IMR-90 (cell line): ENCODE results near the gene MRS2. TPM values are rescaled to one million over a fixed set of nuclear protein-coding genes. Genes with fewer than 3 reads are reported as not detected.

Source experiments
- ATAC-seq: fragments of 200-7000 bp; cut with Tn5 transposase; 2 replicates; pipeline ENCODE4 v1.9.1; 2020; ENCODE audit warnings: low read depth, mild to moderate bottlenecking, moderate library complexity
- BruUV-seq: library from RNA; stranded (reverse); fragments of 400-500 nt; replicated peaks from 2 replicates; lab custom pipeline; 2021; lab: Mats Ljungman, UMichigan
- CTCF ChIA-PET: fragments of 300-600 bp; formaldehyde crosslinking; extraction: SDS; loops from one replicate; lab custom pipeline; 2021; ENCODE audit warnings: antibody characterized with exemption; lab: Yijun Ruan, JAX
- POLR2A ChIA-PET: fragments of 300-600 bp; sonication (Branson Sonifier 250); formaldehyde crosslinking; loops from one replicate; lab custom pipeline; 2022; ENCODE audit warnings: antibody characterized with exemption; ENCODE audit not compliant: unreplicated experiment; lab: Charles Lee
- DNase-seq: peaks from one replicate; pipeline ENCODE4 v3.0.0; 2013
- H2AFZ ChIP-seq: replicated peaks from 2 replicates; pipeline ENCODE3; 2013; ENCODE audit warnings: low read length, mild to moderate bottlenecking; ENCODE audit not compliant: poor library complexity
- H2AK5ac ChIP-seq: 2 replicates; pipeline ENCODE4 v1.6.1; 2013; ENCODE audit warnings: low read depth, low read length, inconsistent platforms
- H2AK9ac ChIP-seq: replicated peaks from 2 replicates; pipeline ENCODE3; 2013; ENCODE audit warnings: mild to moderate bottlenecking, low read depth, low read length, moderate library complexity; ENCODE audit not compliant: poor library complexity
- H2BK120ac ChIP-seq: 2 replicates; pipeline ENCODE4 v1.6.1; 2013; ENCODE audit warnings: low read depth, low read length, inconsistent platforms
- H2BK15ac ChIP-seq: 3 replicates; pipeline ENCODE4 v1.6.1; 2013; ENCODE audit warnings: low read depth, low read length, inconsistent platforms
- H2BK20ac ChIP-seq: 2 replicates; pipeline ENCODE4 v1.6.1; 2013; ENCODE audit warnings: low read depth, mild to moderate bottlenecking, inconsistent platforms, low read length, moderate library complexity
- H2BK5ac ChIP-seq: 2 replicates; pipeline ENCODE4 v1.6.1; 2013; ENCODE audit warnings: mild to moderate bottlenecking, low read depth, low read length, inconsistent platforms; ENCODE audit not compliant: poor library complexity, severe bottlenecking
- H3K14ac ChIP-seq: replicated peaks from 2 replicates; pipeline ENCODE4 v1.6.1; 2013; ENCODE audit warnings: low read depth, low read length, inconsistent platforms
- H3K18ac ChIP-seq: 2 replicates; pipeline ENCODE4 v1.6.1; 2013; ENCODE audit warnings: low read depth, low read length, control low read depth
- H3K23ac ChIP-seq: 2 replicates; pipeline ENCODE4 v1.6.1; 2013; ENCODE audit warnings: low read depth, low read length, inconsistent platforms
- H3K27ac ChIP-seq: 2 replicates; pipeline ENCODE4 v1.5.1; 2013; ENCODE audit warnings: mild to moderate bottlenecking, control low read depth, low read length; ENCODE audit not compliant: insufficient read depth
- H3K27me3 ChIP-seq: 2 replicates; pipeline ENCODE4 v1.6.1; 2013; ENCODE audit warnings: low read length; ENCODE audit not compliant: control insufficient read depth, insufficient read depth
- H3K36me3 ChIP-seq: 2 replicates; pipeline ENCODE4 v1.6.1; 2013; ENCODE audit warnings: low read length, mixed read lengths; ENCODE audit not compliant: control insufficient read depth, insufficient read depth
- H3K4ac ChIP-seq: 2 replicates; pipeline ENCODE4 v1.6.1; 2013; ENCODE audit warnings: low read depth, low read length, inconsistent platforms
- H3K4me1 ChIP-seq: 2 replicates; pipeline ENCODE4 v1.6.1; 2013; ENCODE audit warnings: low read length, mixed read lengths; ENCODE audit not compliant: control insufficient read depth, insufficient read depth
- H3K4me2 ChIP-seq: 2 replicates; pipeline ENCODE4 v1.6.1; 2013; ENCODE audit warnings: low read depth, mild to moderate bottlenecking, control low read depth, low read length, moderate library complexity
- H3K4me3 ChIP-seq: 2 replicates; pipeline ENCODE4 v1.5.1; 2013; ENCODE audit warnings: low read depth, mild to moderate bottlenecking, control low read depth, low read length, moderate library complexity; ENCODE audit not compliant: insufficient read depth
- H3K56ac ChIP-seq: 2 replicates; pipeline ENCODE4 v1.6.1; 2013; ENCODE audit warnings: low read length, inconsistent platforms; ENCODE audit not compliant: insufficient read depth; ENCODE audit errors: extremely low read depth
- H3K79me1 ChIP-seq, 2 experiments: 2 replicates each; pipeline ENCODE4 v1.6.1; 2013; ENCODE audit warnings: low read length in 2 of 2, inconsistent platforms in 1 of 2, low read depth in 1 of 2
- H3K9ac ChIP-seq: 2 replicates; pipeline ENCODE4 v1.6.1; 2013; ENCODE audit warnings: low read depth, low read length, control low read depth
- H3K9me1 ChIP-seq: 2 replicates; pipeline ENCODE4 v1.6.1; 2013; ENCODE audit warnings: low read length, inconsistent platforms; ENCODE audit not compliant: insufficient read depth
- H3K9me3 ChIP-seq: 2 replicates; pipeline ENCODE4 v1.6.1; 2013; ENCODE audit warnings: low read length; ENCODE audit not compliant: control insufficient read depth, insufficient read depth
- H4K20me1 ChIP-seq: 2 replicates; pipeline ENCODE4 v1.6.1; 2013; ENCODE audit warnings: low read length, inconsistent platforms; ENCODE audit not compliant: insufficient read depth
- H4K5ac ChIP-seq: 2 replicates; pipeline ENCODE4 v1.6.1; 2013; ENCODE audit warnings: mild to moderate bottlenecking, low read depth, low read length, control low read depth
- H4K8ac ChIP-seq, 2 experiments: 2 replicates each; pipeline ENCODE4 v1.6.1; 2013; ENCODE audit warnings: low read depth in 2 of 2, low read length in 2 of 2, control low read depth in 1 of 2, inconsistent platforms in 1 of 2
- H4K91ac ChIP-seq: 2 replicates; pipeline ENCODE4 v1.6.1; 2013; ENCODE audit warnings: low read depth, low read length, inconsistent platforms; ENCODE audit not compliant: insufficient read depth
- CHD1 ChIP-seq: IDR thresholded peaks from 2 replicates; pipeline ENCODE4 v1.6.1; 2012; ENCODE audit warnings: low read depth, low read length, improper control_type of control experiment
- CTCF ChIP-seq: conservative IDR thresholded peaks from 2 replicates; pipeline ENCODE4 v1.5.1; 2012; ENCODE audit warnings: mild to moderate bottlenecking, low read depth, low read length, improper control_type of control experiment
- FOS ChIP-seq: fragments of 150-350 bp; IDR thresholded peaks from 2 replicates; pipeline ENCODE4 v1.6.1; 2016; ENCODE audit warnings: low read depth, low read length
- MAZ ChIP-seq: IDR thresholded peaks from 2 replicates; pipeline ENCODE4 v1.6.1; 2012; ENCODE audit warnings: low read depth, mild to moderate bottlenecking, low read length, improper control_type of control experiment, moderate library complexity, borderline replicate concordance
- POLR2A ChIP-seq: IDR thresholded peaks from 2 replicates; pipeline ENCODE4 v1.6.1; 2012; ENCODE audit warnings: mild to moderate bottlenecking, low read depth, low read length
- RCOR1 ChIP-seq: IDR thresholded peaks from 2 replicates; pipeline ENCODE4 v1.6.1; 2012; ENCODE audit warnings: mild to moderate bottlenecking, low read length, improper control_type of control experiment; ENCODE audit not compliant: insufficient replicate concordance
- RFX5 ChIP-seq: IDR thresholded peaks from 2 replicates; pipeline ENCODE4 v1.8.0; 2012; ENCODE audit warnings: low read depth, mild to moderate bottlenecking, low read length, moderate library complexity
- WGBS, 2 experiments: methylation state at CpG; one replicate each; pipeline versions ENCODE4 v1.1.5 to v1.1.7; 2013; ENCODE audit warnings: missing lambda C conversion rate in 2 of 2; ENCODE audit not compliant: insufficient read length in 1 of 2; ENCODE audit errors: extremely low coverage in 2 of 2; 5-methylcytosine and 5-hydroxymethylcytosine counted together
- dilution Hi-C: fragments of 300-500 bp; cut with HindIII; formaldehyde crosslinking; loops from one replicate; pipeline ENCODE4 v1.14.3; 2018; ENCODE audit warnings: low sequenced_read_pairs; ENCODE audit not compliant: unreplicated experiment
- in situ Hi-C: fragments of 300-500 bp; cut with MboI; formaldehyde crosslinking; loops from 3 replicates; pipeline ENCODE4 v1.14.3; 2019; ENCODE audit warnings: low sequenced_read_pairs, inconsistent platforms, mixed read lengths
- intact Hi-C: fragments of 100-400 bp; cut with micrococcal nuclease; formaldehyde crosslinking; loops from 2 replicates; pipeline ENCODE4 v1.10.0; 2022
- polyA plus RNA-seq, 3 experiments: library from polyadenylated mRNA; depleted of rRNA; stranded (reverse); fragments of >200 nt; gene quantifications; 2 replicates each; pipeline ENCODE4 v1.2.3, GENCODE V29; 2012; ENCODE audit warnings: low replicate concordance in 1 of 3
- total RNA-seq: library from RNA; depleted of rRNA; stranded (reverse); fragments of >200 nt; gene quantifications from 2 replicates; pipeline ENCODE4 v1.2.3, GENCODE V29; 2012
- TF ChIP-seq, protein P1 (sequence below): fragments of 150-350 bp; IDR thresholded peaks from 2 replicates; pipeline ENCODE4 v1.6.1; 2016; ENCODE audit warnings: low read depth, mild to moderate bottlenecking, low read length, moderate library complexity, borderline replicate concordance

The MRS2 gene
- total and polyA plus RNA-seq, 2 of the 4 experiments (the other 2 are of a cell fraction), result 8.8 to 11.1 TPM

GRCh38 chr6:24455061-24455460, 52.3 kb downstream of the MRS2 start:
- Histone ChIP-seq H3K9me1 (no peaks in the 10 kb centered on the region), H3K9ac (no peak overlapping the region), H3K27ac (no peak overlapping the region), H4K91ac (no peak overlapping the region), H2BK5ac (no peak overlapping the region), H4K5ac (no peak overlapping the region), H3K14ac (no peak overlapping the region), H3K4me1 (no peaks in the 10 kb centered on the region), H3K4me3 (no peak overlapping the region), H3K23ac (no peak overlapping the region), H3K4ac (no peak overlapping the region), H4K20me1 (no peaks in the 10 kb centered on the region), H2AK5ac (no peak overlapping the region), H3K56ac (no peak overlapping the region), H2BK20ac (no peak overlapping the region), H2BK15ac (no peak overlapping the region), H3K18ac (no peak overlapping the region), H3K27me3 (no peaks in the 10 kb centered on the region), H2AK9ac (peak overlapping the region; percentile 28), H2AFZ (no peak overlapping the region), H4K8ac (no peak overlapping the region), H3K4me2 (no peak overlapping the region), H2BK120ac (no peak overlapping the region), H3K36me3 (no peaks in the 10 kb centered on the region), H3K9me3 (no peaks in the 10 kb centered on the region), H3K79me1 (no peaks in the 10 kb centered on the region)
- CTCF ChIA-PET, result no interaction called here
- DNase-seq, result no peak
- no peak for TF ChIP-seq CHD1
- no peak for TF ChIP-seq CTCF
- TF ChIP-seq MAZ, result no peak
- no peak for TF ChIP-seq POLR2A
- TF ChIP-seq FOS, result no peak
- no peak for TF ChIP-seq RCOR1
- TF ChIP-seq, protein P1, sequence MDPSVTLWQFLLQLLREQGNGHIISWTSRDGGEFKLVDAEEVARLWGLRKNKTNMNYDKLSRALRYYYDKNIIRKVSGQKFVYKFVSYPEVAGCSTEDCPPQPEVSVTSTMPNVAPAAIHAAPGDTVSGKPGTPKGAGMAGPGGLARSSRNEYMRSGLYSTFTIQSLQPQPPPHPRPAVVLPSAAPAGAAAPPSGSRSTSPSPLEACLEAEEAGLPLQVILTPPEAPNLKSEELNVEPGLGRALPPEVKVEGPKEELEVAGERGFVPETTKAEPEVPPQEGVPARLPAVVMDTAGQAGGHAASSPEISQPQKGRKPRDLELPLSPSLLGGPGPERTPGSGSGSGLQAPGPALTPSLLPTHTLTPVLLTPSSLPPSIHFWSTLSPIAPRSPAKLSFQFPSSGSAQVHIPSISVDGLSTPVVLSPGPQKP, result no peak
- no peak for TF ChIP-seq RFX5
- dilution Hi-C loops, result no loop called here
- WGBS, 2 experiments, result no CpG with 5 or more reads among the region's 4 CpGs
- BruUV-seq, result no TSS peak
- POLR2A ChIA-PET, result no interaction called here
- intact Hi-C loops, result no loop called here
- in situ Hi-C loops, result no loop called here
- ATAC-seq, result no peak
